ENCODE data around the gene MTG1.
A peak's percentile ranks its signal among the peaks of the same experiment; 100 is the strongest.
"Not testable (repeated sequence)": the region's sequence is repeated elsewhere in the genome, so short reads cannot be mapped to it uniquely, and the experiment has no call there.

Gene MTG1

GRCh38 chr10:133379152-133379800 is 14.7 kb upstream of the MTG1 start, which contains the start of gene PAOX:
Gene PAOX, plus strand, starts transcription at chr10:133379262. Its CDS starts 55 bp downstream, at chr10:133379317.
- no peak for TF ChIP-seq CTCF (conservative IDR thresholded peaks at IDR 0.05; ENCODE audit: low read length)
- DNase-seq (ENCODE audit: low read depth) = peak; percentile 49
- H3K4me3 ChIP-seq (ENCODE audit: low read length) = peak within 1 kb of the TSS; percentile 76

GRCh38 chr10:133379801-133380666 is 13.9 kb upstream of the MTG1 start:
- DNase-seq (ENCODE audit: low read depth) = no peak
- H3K4me3 ChIP-seq (ENCODE audit: low read length) = peak overlapping the region; percentile 59
- TF ChIP-seq CTCF (conservative IDR thresholded peaks at IDR 0.05; ENCODE audit: low read length) = no peak

GRCh38 chr10:133381036-133381435 is 12.9 kb upstream of the MTG1 start:
- H3K4me3 ChIP-seq (ENCODE audit: low read length) = no peak overlapping the region
- TF ChIP-seq CTCF (conservative IDR thresholded peaks at IDR 0.05; ENCODE audit: low read length) = no peak
- DNase-seq (ENCODE audit: low read depth) = no peak

- no peak for DNase-seq (ENCODE audit: low read depth)
- TF ChIP-seq CTCF (conservative IDR thresholded peaks at IDR 0.05; ENCODE audit: low read length) = no peak
- no peak overlapping the region for H3K4me3 ChIP-seq (ENCODE audit: low read length)
These were observed 10.4 kb upstream of the MTG1 start for GRCh38 chr10:133383551-133383950.

GRCh38 chr10:133384071-133384470 is 9.9 kb upstream of the MTG1 start:
- no peak for TF ChIP-seq CTCF (conservative IDR thresholded peaks at IDR 0.05; ENCODE audit: low read length)
- no peak overlapping the region for H3K4me3 ChIP-seq (ENCODE audit: low read length)
- no peak for DNase-seq (ENCODE audit: low read depth)

- TF ChIP-seq CTCF (conservative IDR thresholded peaks at IDR 0.05; ENCODE audit: low read length) = no peak
- H3K4me3 ChIP-seq (ENCODE audit: low read length) = no peak overlapping the region
- no peak for DNase-seq (ENCODE audit: low read depth)
These were observed 8.7 kb upstream of the MTG1 start for GRCh38 chr10:133385214-133385613.

- H3K4me3 ChIP-seq (ENCODE audit: low read length) = not testable (repeated sequence)
These were observed 7.0 kb upstream of the MTG1 start for GRCh38 chr10:133386951-133387350.

More at GRCh38 chr10:133386951-133387350, 7.0 kb upstream of the MTG1 start:
- DNase-seq (ENCODE audit: low read depth) = not testable (repeated sequence)
